ENCODE measurements around the gene AMBP. TPM values are rescaled to one million over a fixed set of nuclear protein-coding genes. Genes with fewer than 3 reads are reported as not detected.
A peak's percentile ranks its signal among the peaks of the same experiment; 100 is the strongest.

The AMBP gene
- polyA plus RNA-seq, 2 of the 4 experiments (the other 2 are of a cell fraction), result 6.1 to 9.4 TPM

GRCh38 chr9:114098936-114099668, 21.0 kb upstream of the AMBP start, which contains the start of gene KIF12:
Gene KIF12 (minus strand): TSS chr9:114099292. CDS start chr9:114099276, 16 bp downstream.
- TF ChIP-seq EP300 (IDR thresholded peaks at IDR 0.05) (no peak), ZFP36 (IDR thresholded peaks at IDR 0.05; ENCODE audit: borderline replicate concordance, partially characterized antibody) (no peak), MAX (IDR thresholded peaks at IDR 0.05) (0 out of 2 replicates have a peak, but pooled peaks have one; percentile 23)
- peak within 1 kb of the TSS; percentile 71 to 91 for H3K27ac ChIP-seq
- H3K9me3 ChIP-seq, result peaks cover 29% of the 10 kb centered on the region
- peaks cover 27% of the 10 kb centered on the region for H3K4me1 ChIP-seq
- no peak for FAIRE-seq
- peak within 1 kb of the TSS; percentile 99 for H3K4me2 ChIP-seq
- H3K4me3 ChIP-seq, result peak within 1 kb of the TSS; percentile 84
- peak in 1 of 2 experiments; percentile 57 for DNase-seq (ENCODE audit: low read depth in 1 of 2, low spot score in 1 of 2)
- WGBS (ENCODE audit: missing lambda C conversion rate), result 30% methylated on average over 27 of the region's 32 CpGs
- CTCF ChIA-PET, result interaction anchor here (1.5 to 3.5 kb wide), 4 partner anchors 9 to 191 kb away, joined by 7 to 29 read pairs (median 14); no protein-coding TSS in a partner anchor
- peak; percentile 31 to 40 for ATAC-seq
- POLR2A ChIA-PET, result no interaction called here

GRCh38 chr9:114098021-114098935, 20.2 kb upstream of the AMBP start:
- ATAC-seq, result peak; percentile 81 to 87
- ChIA-PET CTCF (interaction anchor here (0.9 to 6.2 kb wide), 6 partner anchors 9 to 193 kb away, joined by 3 to 80 read pairs (median 24); no protein-coding TSS in a partner anchor), POLR2A (no interaction called here)
- FAIRE-seq, result no peak
- TF ChIP-seq ZC3H11A (IDR thresholded peaks at IDR 0.05) (no peak), PHF8 (IDR thresholded peaks at IDR 0.05; ENCODE audit: borderline replicate concordance, low read depth) (peak; percentile 21; the same call in 1 of the 2 replicates), CEBPB (IDR thresholded peaks at IDR 0.05) (no peak)
- Histone ChIP-seq H3K9me3 (peaks cover 24% of the 10 kb centered on the region), H3K27ac (peak overlapping the region; percentile 71 to 91), H3K4me2 (peak overlapping the region; percentile 99), H3K4me1 (peaks cover 27% of the 10 kb centered on the region), H3K4me3 (peak overlapping the region; percentile 84)
- 4% methylated on average over 5 of the region's 77 CpGs for WGBS (ENCODE audit: missing lambda C conversion rate)
- peak; percentile 70 to 75 for DNase-seq (ENCODE audit: low read depth in 1 of 2, low spot score in 1 of 2)

- H3K4me1 ChIP-seq, result peaks cover 27% of the 10 kb centered on the region
- no peak for TF ChIP-seq CEBPB (IDR thresholded peaks at IDR 0.05)
- no peak for TF ChIP-seq RCOR1 (IDR thresholded peaks at IDR 0.05; ENCODE audit: low read depth, low read length)
- TF ChIP-seq PBX3 (IDR thresholded peaks at IDR 0.05), result no peak
- no peak for TF ChIP-seq HOXA7 (CRISPR knock-in tag; IDR thresholded peaks at IDR 0.05)
- no peak for TF ChIP-seq BHLHE40 (IDR thresholded peaks at IDR 0.05; ENCODE audit: low read depth, low read length)
- TF ChIP-seq CTCF (IDR thresholded peaks at IDR 0.05), result no peak
- no peak for TF ChIP-seq RARB (CRISPR knock-in tag; IDR thresholded peaks at IDR 0.05)
- TF ChIP-seq POLR2AphosphoS2 (conservative IDR thresholded peaks at IDR 0.05; ENCODE audit: low read length), result no peak
- TF ChIP-seq GATA3 (IDR thresholded peaks at IDR 0.05; ENCODE audit: borderline replicate concordance), result no peak
- no peak for TF ChIP-seq RNF2 (IDR thresholded peaks at IDR 0.05; ENCODE audit: borderline replicate concordance, low read depth)
- TF ChIP-seq HOXB13 (CRISPR knock-in tag; IDR thresholded peaks at IDR 0.05; ENCODE audit: low read depth), result no peak
- ATAC-seq (no peak), DNase-seq (ENCODE audit: low read depth in 1 of 2, low spot score in 1 of 2) (no peak), FAIRE-seq (no peak)
- peaks cover 17% of the 10 kb centered on the region for H3K9me3 ChIP-seq
- CTCF ChIA-PET, result interaction anchor here (0.9 to 6.2 kb wide), 4 partner anchors 10 to 194 kb away, joined by 3 to 80 read pairs (median 32); no protein-coding TSS in a partner anchor
- H3K4me2 ChIP-seq, result peak overlapping the region; percentile 99
- peak overlapping the region; percentile 71 to 91 for H3K27ac ChIP-seq
- POLR2A ChIA-PET, result no interaction called here
- 70% methylated on average over 14 of the region's 18 CpGs for WGBS (ENCODE audit: missing lambda C conversion rate)
- H3K4me3 ChIP-seq, result peak overlapping the region; percentile 84
Observed at GRCh38 chr9:114097613-114098020, 19.5 kb upstream of the AMBP start.

Data from A549 (cell line).